ENCODE results near the gene CTDSP1.

CTDSP1 gene, protein sequence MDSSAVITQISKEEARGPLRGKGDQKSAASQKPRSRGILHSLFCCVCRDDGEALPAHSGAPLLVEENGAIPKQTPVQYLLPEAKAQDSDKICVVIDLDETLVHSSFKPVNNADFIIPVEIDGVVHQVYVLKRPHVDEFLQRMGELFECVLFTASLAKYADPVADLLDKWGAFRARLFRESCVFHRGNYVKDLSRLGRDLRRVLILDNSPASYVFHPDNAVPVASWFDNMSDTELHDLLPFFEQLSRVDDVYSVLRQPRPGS

DNA sequence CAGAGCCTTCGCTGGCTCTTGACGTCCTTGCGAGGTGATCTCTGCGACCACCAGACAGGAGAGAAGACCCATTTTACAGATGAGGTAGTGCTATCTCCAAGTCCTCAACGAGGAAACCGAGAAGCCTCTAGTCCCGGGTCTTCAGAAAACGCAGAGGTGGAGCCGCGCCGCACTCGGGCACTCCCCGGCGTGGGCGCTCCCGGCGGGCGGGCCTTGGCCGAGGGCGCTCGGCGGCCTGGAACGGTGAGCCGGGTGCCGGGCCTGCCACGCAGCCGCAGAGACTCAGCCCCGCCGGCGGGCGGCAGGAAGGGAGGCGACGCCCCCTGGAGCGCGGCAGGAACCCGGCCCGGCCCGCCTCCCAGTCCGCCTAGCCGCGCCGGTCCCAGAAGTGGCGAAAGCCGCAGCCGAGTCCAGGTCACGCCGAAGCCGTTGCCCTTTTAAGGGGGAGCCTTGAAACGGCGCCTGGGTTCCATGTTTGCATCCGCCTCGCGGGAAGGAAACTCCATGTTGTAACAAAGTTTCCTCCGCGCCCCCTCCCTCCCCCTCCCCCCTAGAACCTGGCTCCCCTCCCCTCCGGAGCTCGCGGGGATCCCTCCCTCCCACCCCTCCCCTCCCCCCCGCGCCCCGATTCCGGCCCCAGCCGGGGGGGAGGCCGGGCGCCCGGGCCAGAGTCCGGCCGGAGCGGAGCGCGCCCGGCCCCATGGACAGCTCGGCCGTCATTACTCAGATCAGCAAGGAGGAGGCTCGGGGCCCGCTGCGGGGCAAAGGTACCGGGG is at the start of gene CTDSP1:
CTDSP1 (plus strand) TSS at position 478 of the 776 bp plus-strand sequence; CDS start at position 701, 223 bp downstream.
- peak; percentile 84 for DNase-seq (ENCODE audit: low read depth)

DNA sequence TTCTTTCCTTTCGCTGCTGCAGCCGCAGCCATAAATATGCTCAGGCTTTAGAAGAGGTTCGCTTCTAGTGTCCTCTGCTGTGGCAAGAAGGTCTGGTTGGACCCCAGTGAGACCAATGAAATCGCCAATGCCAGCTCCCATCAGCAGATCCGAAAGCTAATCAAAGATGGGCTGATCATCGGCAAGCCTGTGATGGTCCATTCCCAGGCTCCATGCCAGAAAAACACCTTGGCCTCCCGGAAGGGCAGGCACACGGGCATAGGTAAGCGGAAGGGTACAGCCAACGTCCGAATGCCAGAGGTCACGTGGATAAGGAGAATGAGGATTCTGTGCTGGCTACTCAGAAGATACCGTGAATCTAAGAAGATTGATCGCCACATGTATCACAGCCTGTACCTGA is 45.6 kb upstream of the CTDSP1 start:
- DNase-seq (ENCODE audit: low read depth): no peak

DNA sequence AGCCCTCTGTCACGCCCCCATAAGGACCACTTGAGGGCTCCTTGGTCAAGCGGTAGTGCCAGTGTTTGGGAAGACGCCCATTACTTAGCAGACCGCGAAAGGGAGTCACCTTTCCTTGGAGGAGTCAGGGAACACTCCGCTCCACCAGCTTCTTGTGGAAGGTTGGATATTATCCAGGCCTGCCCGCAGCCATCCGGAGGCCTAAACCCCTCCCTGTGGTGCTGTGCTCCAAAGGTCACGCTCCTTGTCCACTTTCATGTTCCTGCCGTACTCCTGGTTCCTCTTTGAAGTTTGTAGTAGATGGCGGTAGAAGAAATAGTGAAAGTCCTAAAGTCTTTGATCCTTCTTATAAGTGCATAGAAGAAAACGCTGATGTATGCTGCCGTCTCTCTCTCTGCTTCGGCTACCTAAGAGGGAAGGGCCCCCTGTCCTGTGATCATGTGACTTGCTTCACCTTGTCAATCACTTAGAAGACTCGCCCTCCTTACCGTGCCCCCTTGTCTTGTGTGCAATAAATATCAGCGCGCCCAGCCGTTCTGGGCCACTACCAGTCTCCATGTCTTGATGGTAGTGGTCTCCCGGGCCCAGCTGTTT is 44.7 kb upstream of the CTDSP1 start:
- no peak for DNase-seq (ENCODE audit: low read depth)

DNA sequence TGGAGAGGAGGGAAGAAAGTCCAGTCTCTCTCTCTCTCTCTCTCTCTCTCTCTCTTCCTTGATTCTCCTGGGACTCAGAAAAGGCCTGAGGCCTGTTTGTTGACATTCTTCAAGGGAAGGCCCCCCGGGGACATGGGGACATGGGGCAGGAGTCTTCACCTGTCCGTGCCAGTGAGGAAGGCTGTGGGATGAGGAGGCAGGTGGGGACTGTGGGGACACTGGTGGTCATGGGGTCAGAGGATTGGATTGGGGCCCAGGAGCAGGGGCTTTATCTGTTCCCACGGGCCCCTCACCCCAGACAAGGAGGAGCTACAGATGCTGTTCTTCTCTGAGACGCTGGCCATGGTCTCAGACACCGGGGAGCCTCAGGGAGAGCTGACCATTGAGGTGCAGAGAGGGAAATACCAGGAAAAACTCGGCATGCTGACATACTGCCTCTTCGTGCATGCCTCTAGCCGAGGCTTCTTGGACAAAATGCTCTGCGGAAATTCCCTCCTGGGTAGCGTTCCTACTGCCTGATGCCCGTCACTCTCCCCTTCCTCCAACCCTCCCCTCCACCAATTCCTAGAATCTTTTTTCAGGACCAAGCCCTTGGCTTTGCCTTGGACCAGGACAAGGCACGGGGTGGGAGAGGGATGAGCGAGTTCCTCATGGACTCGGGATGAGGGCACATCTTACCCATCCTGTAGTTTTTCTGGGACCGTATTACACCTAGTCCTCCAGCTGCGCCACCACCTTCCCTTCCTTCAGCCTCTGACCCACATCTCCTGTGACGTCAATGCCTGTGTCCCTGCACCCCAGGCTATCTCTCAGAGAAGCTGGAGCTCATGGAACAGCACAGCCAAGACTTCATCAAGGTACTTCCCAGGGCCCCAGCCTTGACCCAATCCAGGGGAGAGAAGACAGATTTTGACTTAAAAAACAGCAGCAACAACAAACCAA is 42.2 kb upstream of the CTDSP1 start:
- no peak for DNase-seq (ENCODE audit: low read depth)

DNA sequence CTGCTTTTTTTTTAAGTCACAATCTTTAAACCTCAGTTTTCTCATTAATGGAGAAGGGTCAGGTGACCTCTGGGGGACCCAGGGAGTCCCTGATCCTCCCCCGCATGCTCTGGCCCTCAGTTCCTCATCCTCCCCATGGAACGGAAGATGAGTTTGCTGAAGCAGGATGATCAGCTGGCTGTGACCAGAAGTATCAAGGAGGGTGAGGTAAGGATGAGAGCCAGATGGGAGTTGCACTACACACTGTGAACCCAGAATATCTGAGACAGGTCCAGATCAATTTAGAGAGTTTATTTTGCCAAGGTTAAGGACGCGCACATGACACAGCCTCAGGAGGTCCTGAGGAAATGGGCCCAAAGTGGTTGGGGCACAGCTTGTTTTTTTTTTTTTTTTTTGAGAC is 39.2 kb upstream of the CTDSP1 start:
- no peak for DNase-seq (ENCODE audit: low read depth)

DNA sequence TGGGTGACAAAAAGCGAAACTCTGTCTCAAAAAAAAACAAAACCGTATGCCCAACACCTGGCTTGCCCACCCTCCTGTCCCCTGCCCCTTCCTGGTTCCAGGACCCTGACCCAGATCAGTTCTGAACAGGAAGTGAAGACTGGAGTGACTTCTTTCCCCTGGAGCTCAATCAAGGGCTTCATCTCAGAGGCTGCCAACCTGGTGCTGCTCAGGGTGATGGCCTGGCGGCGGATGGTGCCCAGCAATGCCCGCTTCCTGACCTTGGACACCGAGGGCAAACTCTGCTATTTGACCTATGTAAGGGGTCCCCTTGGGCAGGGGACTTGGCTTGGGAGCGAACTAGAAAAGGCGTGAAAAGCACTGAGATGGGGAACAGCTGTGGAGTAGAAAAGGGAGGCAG is 37.1 kb upstream of the CTDSP1 start:
- no peak for DNase-seq (ENCODE audit: low read depth)

DNA sequence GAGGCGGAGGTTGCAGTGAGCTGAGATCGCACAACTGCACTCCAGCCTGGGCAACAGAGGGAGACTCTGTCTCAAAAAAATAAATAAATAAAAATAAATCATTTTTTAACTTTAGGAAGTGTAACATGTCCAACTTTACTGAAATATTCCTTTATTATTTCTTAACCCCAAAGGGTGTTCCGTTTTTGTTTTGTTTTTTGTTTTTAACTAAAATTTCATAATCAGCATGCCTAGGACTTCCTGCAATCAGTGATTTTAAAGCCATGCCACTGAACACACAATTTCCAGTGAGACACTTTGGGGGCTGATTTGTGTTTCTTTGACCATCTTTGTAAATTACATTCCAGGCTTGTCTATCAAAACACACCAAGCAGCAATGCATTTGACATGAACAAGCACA is 35.9 kb upstream of the CTDSP1 start:
- DNase-seq (ENCODE audit: low read depth): no peak

DNA sequence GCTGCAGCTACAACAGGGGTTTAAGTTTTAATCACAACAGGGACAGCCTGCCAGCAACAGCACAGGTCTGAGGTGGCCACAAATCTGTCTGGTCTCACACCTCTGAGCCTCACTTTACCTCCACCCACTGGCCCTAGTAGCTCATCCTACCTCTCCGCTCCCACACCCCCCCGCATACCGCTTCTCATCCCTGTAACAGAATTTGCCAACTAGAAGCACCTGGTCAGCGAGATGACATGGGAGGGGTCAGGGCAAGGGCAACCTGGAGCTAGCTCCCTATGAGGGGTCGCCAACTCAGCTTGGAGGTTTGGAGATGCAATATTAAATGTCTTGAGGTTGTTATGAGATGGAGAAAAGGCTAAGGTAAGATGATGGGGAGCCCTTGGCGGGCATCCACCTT is 35.5 kb upstream of the CTDSP1 start:
- DNase-seq (ENCODE audit: low read depth): no peak

DNA sequence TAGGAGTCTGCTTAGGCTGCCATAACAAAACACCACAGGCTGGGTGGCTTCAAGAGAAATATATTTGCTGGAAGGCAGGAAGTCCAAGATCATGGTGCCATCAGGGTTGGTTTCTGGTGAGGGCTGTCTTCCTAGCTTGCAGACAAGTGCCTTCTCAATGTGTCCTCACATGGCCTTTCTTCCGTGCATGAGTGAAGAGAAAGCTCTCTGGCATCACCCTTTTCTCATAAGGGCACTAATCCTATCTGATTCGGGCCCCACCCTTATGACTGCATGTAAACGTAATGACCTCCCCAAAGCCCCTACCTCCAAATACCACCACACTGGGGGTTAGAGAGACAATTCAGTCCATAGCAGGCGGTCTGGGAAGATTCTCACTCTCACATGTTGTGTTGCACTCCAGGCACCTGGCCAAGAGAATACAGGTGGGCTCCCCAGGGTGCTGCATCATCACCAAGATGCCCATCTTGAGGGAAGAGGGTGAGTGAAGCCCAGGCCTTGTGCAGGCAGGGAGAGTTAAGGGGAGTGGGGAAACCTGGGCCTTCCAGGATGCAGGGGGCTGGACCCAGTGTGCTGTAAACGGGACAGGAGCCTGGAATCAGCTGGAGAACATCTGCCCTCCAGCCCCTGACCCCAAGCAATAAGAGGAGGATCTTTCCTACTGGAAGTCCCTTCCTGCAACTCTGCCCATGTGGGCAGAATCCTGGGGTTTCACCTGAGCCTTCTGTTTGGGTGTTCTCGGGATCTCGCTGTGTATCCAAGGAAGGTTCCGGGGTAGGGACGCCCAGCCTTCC is 32.9 kb upstream of the CTDSP1 start:
- DNase-seq (ENCODE audit: low read depth): no peak

DNA sequence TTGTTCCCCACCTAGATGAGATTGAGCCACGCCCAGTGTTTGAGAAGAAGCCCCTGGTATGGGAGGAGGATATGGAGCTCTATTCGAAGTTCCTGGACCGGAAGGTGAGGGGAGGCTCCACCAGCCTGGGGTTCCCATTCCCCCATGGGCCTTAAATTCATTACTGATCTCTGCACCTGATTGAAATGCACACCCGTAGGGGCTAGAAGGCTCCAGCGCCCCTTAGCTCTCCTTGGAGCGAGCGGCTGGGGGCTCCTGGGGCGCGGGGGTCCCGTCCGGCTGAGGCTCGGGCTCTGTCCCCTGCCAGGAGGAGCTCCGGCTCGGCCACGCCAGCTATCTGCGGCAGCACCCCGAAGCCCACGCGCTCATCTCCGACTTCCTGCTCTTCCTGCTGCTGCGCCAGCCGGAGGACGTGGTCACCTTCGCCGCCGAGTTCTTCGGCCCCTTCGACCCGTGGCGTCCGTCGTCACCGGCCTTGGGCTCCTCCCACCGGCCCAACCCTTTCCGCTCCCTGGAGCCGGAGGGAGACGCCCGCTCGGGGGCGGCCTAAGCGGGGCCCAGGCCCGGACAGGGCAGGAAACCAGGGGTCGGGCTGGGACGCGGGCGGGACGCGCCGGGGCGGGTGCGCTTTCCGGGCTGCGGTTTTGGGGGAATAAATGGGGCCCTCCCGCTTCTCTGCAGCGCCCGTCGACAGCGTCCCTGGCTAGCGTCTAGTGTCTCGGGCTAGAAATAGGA is 32.1 kb upstream of the CTDSP1 start:
- DNase-seq (ENCODE audit: low read depth): peak; percentile 56

DNA sequence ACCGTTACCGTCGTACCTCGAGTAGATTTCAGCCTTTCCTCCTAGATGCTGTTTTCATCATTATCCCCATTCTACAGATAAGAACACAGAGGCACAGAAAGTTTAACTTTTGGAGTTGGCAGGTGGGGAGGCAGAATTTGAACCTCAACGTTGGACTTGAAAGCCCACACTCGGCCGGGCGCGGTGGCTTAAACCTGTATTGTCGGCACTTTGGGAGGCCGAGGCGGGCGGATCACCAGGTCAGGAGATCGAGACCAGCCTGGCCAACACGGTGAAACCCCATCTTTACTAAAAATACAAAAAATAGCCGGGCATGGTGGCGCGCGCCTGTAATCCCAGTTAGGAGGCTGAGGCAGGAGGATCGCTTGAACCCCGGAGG is 31.5 kb upstream of the CTDSP1 start:
- DNase-seq (ENCODE audit: low read depth): no peak

DNA sequence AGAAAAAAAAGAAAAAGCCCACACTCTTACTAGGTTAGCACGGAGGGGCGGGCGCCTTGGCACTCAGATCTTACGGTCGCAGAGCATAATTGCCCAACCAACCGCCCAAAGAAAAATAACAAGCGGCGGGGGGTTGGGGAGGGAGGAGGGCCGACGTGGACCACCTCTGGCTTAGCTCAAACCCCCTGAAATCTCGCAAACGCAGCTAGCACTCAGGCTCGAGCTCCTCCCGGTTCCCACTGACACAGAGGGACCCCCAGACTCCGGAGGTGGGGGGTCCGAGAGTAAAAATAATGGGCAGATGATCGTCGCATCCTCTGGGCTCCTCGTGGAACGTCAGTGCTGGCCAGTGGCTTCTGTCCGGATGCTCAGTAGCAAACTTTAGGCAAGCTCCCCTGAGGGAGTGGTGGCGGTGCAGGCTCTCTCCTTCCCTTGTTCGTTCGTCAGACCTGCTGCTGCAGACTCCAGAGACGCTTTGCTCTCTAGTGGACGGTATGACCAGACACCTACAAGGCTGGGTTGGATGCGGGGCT is 31.0 kb upstream of the CTDSP1 start:
- no peak for DNase-seq (ENCODE audit: low read depth)

DNA sequence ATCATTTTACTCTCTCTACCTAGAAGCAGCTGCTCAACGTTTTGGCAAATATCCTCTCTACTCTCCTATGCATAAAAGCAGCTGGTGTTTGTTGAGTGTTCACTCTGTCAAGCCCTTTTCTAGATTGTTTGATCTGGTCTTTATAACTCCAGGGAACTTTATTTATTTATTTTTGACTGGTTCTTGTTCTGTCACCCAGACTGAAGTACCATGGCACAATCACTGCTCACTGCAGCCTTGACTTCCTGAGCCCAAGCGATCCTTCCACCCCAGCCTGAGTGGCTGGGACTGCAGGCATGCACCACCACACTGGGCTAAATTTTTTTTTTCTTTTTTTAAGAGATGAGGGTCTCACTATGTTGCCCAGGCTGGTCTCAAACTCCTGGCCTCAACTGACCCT is 30.3 kb upstream of the CTDSP1 start:
- DNase-seq (ENCODE audit: low read depth): no peak

DNA sequence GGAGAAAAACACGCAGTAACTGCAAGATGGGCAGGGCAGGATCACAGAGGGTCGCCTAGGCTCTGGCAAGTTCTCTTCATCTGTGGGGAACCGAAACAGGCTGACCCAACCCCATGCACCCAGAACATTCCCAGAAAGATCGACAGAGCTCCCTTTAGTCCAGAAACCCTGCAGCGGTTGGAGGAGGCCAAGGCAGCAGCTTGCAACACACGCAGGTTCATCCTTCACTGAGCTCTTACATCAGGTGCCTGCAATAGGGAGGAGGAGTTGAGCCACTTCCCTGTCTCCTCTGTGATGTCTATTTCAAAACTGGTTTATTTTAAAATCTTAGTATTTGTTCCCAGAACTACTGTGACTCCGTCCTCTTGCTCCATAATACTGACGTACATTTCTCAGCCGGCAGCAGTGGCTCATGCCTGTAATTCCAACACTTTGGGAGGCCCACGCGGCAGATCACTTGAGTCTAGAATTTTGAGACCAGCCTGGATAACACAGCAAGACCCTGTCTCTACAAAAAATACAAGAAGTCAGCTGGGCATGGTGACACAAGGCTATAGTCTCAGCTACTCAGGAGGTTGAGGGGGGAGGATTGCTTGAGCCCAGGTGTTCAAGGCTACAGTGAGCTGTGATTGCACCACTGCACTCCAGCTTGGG is 29.1 kb upstream of the CTDSP1 start:
- DNase-seq (ENCODE audit: low read depth): no peak

DNA sequence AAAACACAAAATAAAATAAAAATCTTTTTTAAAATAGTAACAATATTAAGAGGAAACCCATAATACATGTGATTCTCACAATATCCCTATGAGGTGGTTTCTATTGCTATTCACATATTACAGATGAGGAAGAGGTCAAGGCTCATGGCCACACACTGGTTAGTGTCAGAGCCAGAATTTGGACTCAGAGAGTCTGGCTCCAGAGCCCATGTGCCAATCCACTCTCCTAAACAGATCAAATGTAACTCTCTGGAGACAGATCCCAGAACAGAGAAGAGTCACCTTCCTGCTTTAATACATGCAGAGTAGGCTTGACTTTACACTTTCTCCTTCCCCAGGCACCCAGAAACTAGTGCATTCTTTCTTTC is 27.7 kb upstream of the CTDSP1 start:
- DNase-seq (ENCODE audit: low read depth): no peak

DNA sequence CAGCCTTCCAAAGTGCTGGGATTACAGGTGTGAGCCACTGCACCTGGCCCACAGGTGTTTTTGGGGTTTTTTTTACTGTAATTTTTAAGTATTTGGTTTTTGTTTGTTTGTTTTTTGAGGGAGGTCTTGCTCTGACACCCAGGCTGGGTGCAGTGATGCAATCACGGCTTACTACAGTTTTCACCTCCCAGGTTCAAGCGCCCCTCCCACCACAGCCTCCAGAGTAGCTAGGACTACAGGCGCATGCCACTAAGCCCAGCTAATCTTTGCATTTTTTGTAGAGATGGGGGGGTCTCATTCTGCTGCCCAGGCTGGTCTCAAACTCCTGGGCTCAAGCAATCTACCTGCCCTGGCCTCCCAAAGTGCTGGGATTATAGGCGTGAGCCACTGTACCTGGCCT is 24.9 kb upstream of the CTDSP1 start:
- DNase-seq (ENCODE audit: low read depth): no peak

DNA sequence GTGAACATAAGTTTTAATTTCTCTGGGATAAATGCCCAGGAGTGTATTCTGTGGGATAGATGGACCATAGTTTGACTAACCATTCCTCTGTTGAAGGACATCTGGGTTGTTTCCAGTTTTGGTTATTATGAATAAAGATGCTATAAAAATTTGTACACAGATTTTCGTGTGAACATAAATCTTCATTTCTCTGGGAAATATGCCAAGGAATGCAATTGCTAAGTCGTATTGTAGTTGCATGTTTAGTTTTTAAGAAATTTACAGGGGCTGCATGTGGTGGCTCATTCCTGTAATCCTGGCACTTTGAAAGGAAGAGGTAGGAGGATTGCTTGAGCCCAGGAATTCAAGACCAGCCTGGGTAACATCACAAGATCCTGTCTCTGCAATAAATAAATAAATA is 24.5 kb upstream of the CTDSP1 start:
- DNase-seq (ENCODE audit: low read depth): no peak

DNA sequence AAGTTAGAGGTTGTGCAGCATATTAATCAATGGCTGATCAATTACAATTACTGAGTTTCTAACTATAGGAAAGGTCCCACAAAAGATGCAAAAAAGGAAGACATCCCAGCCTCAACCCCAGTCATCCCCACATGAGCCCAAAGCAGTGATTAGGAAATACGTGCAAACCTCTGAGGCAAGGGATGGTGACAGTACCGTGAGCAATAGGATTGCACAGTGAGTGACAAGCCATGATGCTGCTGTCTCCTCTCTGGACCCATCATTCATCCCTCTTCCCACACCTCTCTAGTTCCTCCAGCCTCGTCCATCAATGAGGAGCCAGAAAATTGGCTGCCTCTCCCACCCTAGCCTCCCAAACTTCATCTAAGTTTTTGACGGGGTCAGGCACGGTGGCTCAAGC is 21.6 kb upstream of the CTDSP1 start:
- no peak for DNase-seq (ENCODE audit: low read depth)

DNA sequence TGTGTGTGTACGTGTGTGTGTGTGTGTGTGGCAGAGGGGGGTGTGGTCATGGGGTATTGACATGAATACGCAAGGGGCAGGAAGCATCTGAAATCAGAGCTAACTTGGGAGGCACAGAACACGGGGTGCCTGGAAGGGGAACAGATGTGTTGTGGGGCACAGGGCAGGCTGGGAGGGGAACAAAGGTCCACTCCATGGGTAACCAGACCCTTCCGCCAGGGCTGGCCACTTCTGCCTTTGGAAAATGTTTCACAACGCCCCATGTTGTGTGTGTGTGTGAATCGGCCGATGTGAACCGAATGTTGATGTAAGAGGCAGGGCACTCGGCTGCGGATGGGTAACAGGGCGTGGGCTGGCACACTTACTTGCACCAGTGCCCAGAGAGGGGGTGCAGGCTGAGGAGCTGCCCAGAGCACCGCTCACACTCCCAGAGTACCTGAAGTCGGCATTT is 17.7 kb upstream of the CTDSP1 start, which contains the start of gene SLC11A1:
SLC11A1 (plus strand) TSS at position 358 of the 451 bp plus-strand sequence. CDS start 96 bp downstream, outside the sequence.
- no peak for DNase-seq (ENCODE audit: low read depth)

DNA sequence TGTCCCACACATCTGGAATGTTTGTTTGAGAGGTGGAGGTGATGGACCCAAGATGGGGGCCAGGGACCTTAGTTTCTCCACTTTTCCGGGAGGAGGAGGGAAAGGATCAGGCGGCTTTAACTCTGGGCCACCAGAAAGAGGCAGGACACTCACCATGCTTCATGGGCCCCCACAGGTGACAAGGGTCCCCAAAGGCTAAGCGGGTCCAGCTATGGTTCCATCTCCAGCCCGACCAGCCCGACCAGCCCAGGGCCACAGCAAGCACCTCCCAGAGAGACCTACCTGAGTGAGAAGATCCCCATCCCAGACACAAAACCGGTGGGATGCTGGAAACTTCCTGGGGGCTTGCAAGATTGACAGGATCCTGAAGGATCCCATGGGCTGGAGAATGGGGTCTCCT is 16.9 kb upstream of the CTDSP1 start:
- no peak for DNase-seq (ENCODE audit: low read depth)
